NT2/D1 (cell line): Measurements from ENCODE around the gene RIPOR2.
A peak's percentile ranks its signal among the peaks of the same experiment; 100 is the strongest.

ENCODE experiments used
- DNase-seq: peaks from one replicate; pipeline ENCODE4 v3.0.0-alpha.2; 2011; ENCODE audit warnings: low read depth, low spot score
- H3K27me3 ChIP-seq: 2 replicates; pipeline ENCODE4 v1.6.0; 2011; ENCODE audit warnings: mild to moderate bottlenecking; ENCODE audit not compliant: insufficient read length, insufficient read depth
- H3K36me3 ChIP-seq: 2 replicates; pipeline ENCODE4 v1.6.1; 2011; ENCODE audit warnings: mild to moderate bottlenecking, low read length, mixed read lengths; ENCODE audit not compliant: insufficient read depth, insufficient read length
- H3K4me1 ChIP-seq: 2 replicates; pipeline ENCODE4 v1.5.1; 2011; ENCODE audit not compliant: insufficient read depth, insufficient read length
- H3K4me3 ChIP-seq: 2 replicates; pipeline ENCODE4 v1.5.1; 2011; ENCODE audit warnings: low read depth; ENCODE audit not compliant: insufficient read length
- H3K9ac ChIP-seq: 2 replicates; pipeline ENCODE4 v1.6.0; 2011; ENCODE audit warnings: low read depth; ENCODE audit not compliant: insufficient read length
- H3K9me3 ChIP-seq: 2 replicates; pipeline ENCODE4 v1.5.1; 2011; ENCODE audit warnings: mild to moderate bottlenecking, low read length; ENCODE audit not compliant: insufficient read depth
- SUZ12 ChIP-seq: IDR thresholded peaks from 2 replicates; pipeline ENCODE4 v1.6.1; 2011; ENCODE audit not compliant: insufficient read length, insufficient read depth; ENCODE audit errors: extremely low read depth
- YY1 ChIP-seq: IDR thresholded peaks from 2 replicates; pipeline ENCODE4 v1.6.1; 2011; ENCODE audit not compliant: insufficient read length, insufficient read depth
- ZNF274 ChIP-seq: IDR thresholded peaks from 2 replicates; pipeline ENCODE4 v1.6.1; 2011; ENCODE audit warnings: mild to moderate bottlenecking, low read depth, low read length

Gene RIPOR2

GRCh38 chr6:24911796-24912382 lies 23.9 kb downstream of the RIPOR2 start:
- H3K4me1 ChIP-seq: no peaks in the 10 kb centered on the region
- no peak overlapping the region for H3K9ac ChIP-seq
- DNase-seq: no peak
- peaks cover 47% of the 10 kb centered on the region for H3K27me3 ChIP-seq
- H3K9me3 ChIP-seq: no peaks in the 10 kb centered on the region
- H3K4me3 ChIP-seq: no peak overlapping the region
- TF ChIP-seq ZNF274 (no peak), YY1 (no peak), SUZ12 (no peak)
- no peaks in the 10 kb centered on the region for H3K36me3 ChIP-seq

- Histone ChIP-seq H3K36me3 (no peaks in the 10 kb centered on the region), H3K4me1 (no peaks in the 10 kb centered on the region), H3K27me3 (peaks cover 47% of the 10 kb centered on the region), H3K4me3 (peak overlapping the region; percentile 61), H3K9me3 (no peaks in the 10 kb centered on the region), H3K9ac (peak overlapping the region; percentile 70)
- no peak for TF ChIP-seq SUZ12
- no peak for TF ChIP-seq YY1
- no peak for TF ChIP-seq ZNF274
- no peak for DNase-seq
These were observed 24.6 kb downstream of the RIPOR2 start for GRCh38 chr6:24910961-24911725.

GRCh38 chr6:24910331-24910960 lies 25.3 kb downstream of the RIPOR2 start:
- Histone ChIP-seq H3K9me3 (no peaks in the 10 kb centered on the region), H3K9ac (peak overlapping the region; percentile 64), H3K4me1 (no peaks in the 10 kb centered on the region), H3K27me3 (peaks cover 47% of the 10 kb centered on the region), H3K36me3 (no peaks in the 10 kb centered on the region), H3K4me3 (peak overlapping the region; percentile 61)
- DNase-seq: no peak
- TF ChIP-seq YY1 (no peak), SUZ12 (no peak), ZNF274 (no peak)

- DNase-seq: no peak
- Histone ChIP-seq H3K4me3 (no peak overlapping the region), H3K9ac (no peak overlapping the region), H3K36me3 (no peaks in the 10 kb centered on the region), H3K4me1 (no peaks in the 10 kb centered on the region), H3K27me3 (peaks cover 47% of the 10 kb centered on the region), H3K9me3 (no peaks in the 10 kb centered on the region)
- TF ChIP-seq SUZ12 (no peak), YY1 (no peak), ZNF274 (no peak)
These were observed 26.2 kb downstream of the RIPOR2 start for GRCh38 chr6:24909241-24910216.

DNA sequence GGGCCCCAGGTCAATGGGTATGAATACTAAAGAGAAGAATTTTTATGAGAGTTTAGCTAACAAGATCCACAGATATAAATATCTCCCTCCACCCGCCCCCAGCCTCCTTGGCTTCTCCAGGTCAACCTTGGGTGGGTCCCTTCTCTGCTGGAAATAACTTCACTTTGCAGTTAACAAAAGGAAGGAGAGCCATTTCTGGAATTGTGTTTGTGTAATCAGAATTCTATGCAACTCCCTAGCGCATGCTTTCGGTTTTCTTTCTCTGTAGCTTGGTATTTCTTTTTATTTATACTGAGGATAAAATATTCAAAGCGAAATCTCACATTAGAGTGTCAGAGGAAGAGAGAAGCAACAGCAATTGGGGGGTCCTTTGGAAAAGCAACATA lies 27.1 kb downstream of the RIPOR2 start:
- no peak for DNase-seq
- no peak overlapping the region for H3K4me3 ChIP-seq
- TF ChIP-seq SUZ12: no peak
- no peak for TF ChIP-seq YY1
- no peak for TF ChIP-seq ZNF274
- H3K9me3 ChIP-seq: no peaks in the 10 kb centered on the region
- no peak overlapping the region for H3K9ac ChIP-seq
- H3K27me3 ChIP-seq: peaks cover 47% of the 10 kb centered on the region
- no peaks in the 10 kb centered on the region for H3K36me3 ChIP-seq
- no peaks in the 10 kb centered on the region for H3K4me1 ChIP-seq

- Histone ChIP-seq H3K4me1 (no peaks in the 10 kb centered on the region), H3K9me3 (no peaks in the 10 kb centered on the region), H3K9ac (no peak overlapping the region), H3K36me3 (no peaks in the 10 kb centered on the region), H3K4me3 (no peak overlapping the region), H3K27me3 (peaks cover 44% of the 10 kb centered on the region)
- TF ChIP-seq YY1 (no peak), ZNF274 (no peak)
- DNase-seq: no peak
These were observed 27.7 kb downstream of the RIPOR2 start for GRCh38 chr6:24907919-24908649.
